ENCODE measurements around the gene APOBEC4.

DNA sequence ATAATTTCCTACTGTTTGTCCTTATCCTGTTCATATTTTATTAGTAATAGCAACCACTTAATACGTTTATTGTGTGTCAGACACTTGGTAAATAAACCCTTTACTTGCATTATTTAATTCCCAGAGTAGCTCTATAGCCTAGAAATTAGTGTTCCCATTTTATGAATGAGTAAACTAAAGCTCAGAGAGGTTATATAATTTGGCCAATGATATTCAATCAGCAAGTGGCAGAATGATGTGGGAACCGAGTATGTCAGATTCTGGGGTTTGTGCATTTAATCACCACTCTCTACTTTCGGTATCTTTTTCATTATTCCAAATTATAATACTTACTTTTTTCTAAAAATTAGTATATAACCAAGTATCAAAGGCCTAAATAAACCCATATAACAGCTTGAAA, 10.9 kb downstream of the APOBEC4 start:
- TF ChIP-seq EP300 (IDR thresholded peaks at IDR 0.05): no peak
- TF ChIP-seq, protein P1, sequence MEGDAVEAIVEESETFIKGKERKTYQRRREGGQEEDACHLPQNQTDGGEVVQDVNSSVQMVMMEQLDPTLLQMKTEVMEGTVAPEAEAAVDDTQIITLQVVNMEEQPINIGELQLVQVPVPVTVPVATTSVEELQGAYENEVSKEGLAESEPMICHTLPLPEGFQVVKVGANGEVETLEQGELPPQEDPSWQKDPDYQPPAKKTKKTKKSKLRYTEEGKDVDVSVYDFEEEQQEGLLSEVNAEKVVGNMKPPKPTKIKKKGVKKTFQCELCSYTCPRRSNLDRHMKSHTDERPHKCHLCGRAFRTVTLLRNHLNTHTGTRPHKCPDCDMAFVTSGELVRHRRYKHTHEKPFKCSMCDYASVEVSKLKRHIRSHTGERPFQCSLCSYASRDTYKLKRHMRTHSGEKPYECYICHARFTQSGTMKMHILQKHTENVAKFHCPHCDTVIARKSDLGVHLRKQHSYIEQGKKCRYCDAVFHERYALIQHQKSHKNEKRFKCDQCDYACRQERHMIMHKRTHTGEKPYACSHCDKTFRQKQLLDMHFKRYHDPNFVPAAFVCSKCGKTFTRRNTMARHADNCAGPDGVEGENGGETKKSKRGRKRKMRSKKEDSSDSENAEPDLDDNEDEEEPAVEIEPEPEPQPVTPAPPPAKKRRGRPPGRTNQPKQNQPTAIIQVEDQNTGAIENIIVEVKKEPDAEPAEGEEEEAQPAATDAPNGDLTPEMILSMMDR (IDR thresholded peaks at IDR 0.05): no peak
